ENCODE measurements around the gene TMEM138.

DNA sequence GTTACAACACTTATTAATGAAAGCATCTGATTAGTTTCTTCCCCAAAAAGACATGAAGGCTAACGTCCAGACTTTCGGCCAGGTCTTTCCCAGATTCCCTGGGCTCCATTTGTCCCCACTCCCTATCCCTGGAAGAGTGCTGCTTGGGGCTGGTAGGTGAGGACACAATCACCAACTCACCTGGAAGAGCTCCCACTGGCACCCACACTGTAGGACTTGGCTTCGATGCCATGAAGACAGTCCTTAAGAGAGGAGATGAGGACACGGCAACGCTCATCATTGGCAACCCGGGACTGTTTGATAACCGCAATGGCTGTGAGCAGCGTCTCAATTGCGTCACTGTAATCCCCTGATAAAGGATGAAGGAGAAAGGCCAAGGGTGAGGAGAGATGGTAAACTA is 49.4 kb downstream of the TMEM138 start:
- TF ChIP-seq CTCF (conservative IDR thresholded peaks at IDR 0.05; ENCODE audit: low read length) (no peak), EZH2phosphoT487 (IDR thresholded peaks at IDR 0.05; ENCODE audit: borderline replicate concordance) (no peak)

All from Loucy (cell line).